Kidney (tissue), 14 donors: ENCODE results near the gene LRRC28. TPM values are rescaled to one million over a fixed set of nuclear protein-coding genes. Genes with fewer than 3 reads are reported as not detected.

ENCODE experiments used
- DNase-seq, 5 donors: peaks; one replicate each; pipeline ENCODE4 v3.0.0-alpha.2; 2013 to 2020
- FAIRE-seq: peaks from 2 replicates; lab custom pipeline; 2012; peaks lifted over from hg19 to GRCh38; lab: Jason Lieb, UNC
- H3K27ac ChIP-seq, 2 donors: one replicate each; pipeline ENCODE4 v1.7.0; 2013; ENCODE audit warnings: low read depth in 2 of 2, low read length in 2 of 2, inconsistent platforms in 1 of 2
- H3K27me3 ChIP-seq: one replicate; pipeline ENCODE4 v1.7.1; 2013; ENCODE audit warnings: low read length, inconsistent platforms; ENCODE audit not compliant: control insufficient read depth, insufficient read depth
- H3K36me3 ChIP-seq, 3 donors: one replicate each; pipeline versions ENCODE4 v1.7.0 to v1.7.1; 2013; ENCODE audit warnings: low read length in 3 of 3, control low read depth in 1 of 3, inconsistent platforms in 1 of 3; ENCODE audit not compliant: insufficient read depth in 3 of 3, control insufficient read depth in 2 of 3
- H3K4me1 ChIP-seq, 3 donors: one replicate each; pipeline versions ENCODE4 v1.7.0 to v1.7.1; 2013; ENCODE audit warnings: low read length in 3 of 3, inconsistent platforms in 1 of 3, low read depth in 1 of 3; ENCODE audit not compliant: control insufficient read depth in 2 of 3, insufficient read depth in 2 of 3
- H3K4me3 ChIP-seq, 3 donors: one replicate each; pipeline versions ENCODE4 v1.7.0 to v1.8.1; 2013; ENCODE audit warnings: low read length in 3 of 3, control low read depth in 1 of 3, inconsistent platforms in 1 of 3
- H3K9ac ChIP-seq, 3 donors: one replicate each; pipeline versions ENCODE4 v1.7.0 to v1.7.1; 2013; ENCODE audit warnings: low read length in 3 of 3, control low read depth in 1 of 3, inconsistent platforms in 1 of 3
- H3K9me3 ChIP-seq, 3 donors: one replicate each; pipeline versions ENCODE4 v1.7.0 to v1.7.1; 2013; ENCODE audit warnings: low read length in 3 of 3, control low read depth in 1 of 3, inconsistent platforms in 1 of 3; ENCODE audit not compliant: control insufficient read depth in 2 of 3, insufficient read depth in 1 of 3
- CTCF ChIP-seq: IDR thresholded peaks from 3 replicates; pipeline ENCODE4 v1.5.1; 2012; ENCODE audit warnings: mild to moderate bottlenecking, moderate library complexity, borderline replicate concordance; ENCODE audit not compliant: insufficient read depth; ENCODE audit errors: extremely low read depth
- intact Hi-C: fragments of 100-400 bp; cut with DNase I; formaldehyde crosslinking; loops from one replicate; pipeline ENCODE4 v1.11.1; 2022
- polyA plus RNA-seq: library from polyadenylated mRNA; stranded (reverse); fragments of 350-450 nt; fragmentation: Illumina TruSeq; extraction: RNeasy Lipid Tissue Mini Kit (QIAGEN cat#74804); gene quantifications from one replicate; pipeline ENCODE4 v1.2.3, GENCODE V29; 2014; ENCODE audit warnings: low read depth, low replicate concordance; ENCODE audit not compliant: insufficient read depth
- total RNA-seq: library from RNA; stranded (reverse); fragmentation: NEBNext Ultra II Directional; extraction: Animal tissue kit (Norgen Biotek cat#: 25700); gene quantifications from one replicate; pipeline ENCODE4 v1.2.1, GENCODE V29; 2021
- donor health status: control.
- donor health status: control.
- donor health status: control.
- donor health status: control.
- donor health status: control.
- donor health status: DM: yes; HTN: yes; CAD: no.
- donor health status: Normal renal cell carcinoma (clear cell type).

LRRC28 gene
- total and polyA plus RNA-seq, 2 donors from 2014 or later: 25.5 to 34.7 TPM

- no peak for FAIRE-seq
- intact Hi-C loops: no loop called here
- H3K9ac ChIP-seq: peak overlapping the region in 1 of 3 donors; percentile 6
- no peak for DNase-seq
- H3K4me3 ChIP-seq: peak overlapping the region in 1 of 3 donors; percentile 41
- no peaks in the 10 kb centered on the region for H3K9me3 ChIP-seq
- no peak overlapping the region for H3K27ac ChIP-seq
- peaks cover 0 to 21% (median 11%) of the 10 kb centered on the region in 3 donors for H3K4me1 ChIP-seq
- TF ChIP-seq CTCF: no peak
- H3K27me3 ChIP-seq: no peaks in the 10 kb centered on the region
- no peaks in the 10 kb centered on the region for H3K36me3 ChIP-seq
Measured at GRCh38 chr15:99253381-99254090, 2.3 kb downstream of the LRRC28 start.

GRCh38 chr15:99257107-99257750, 5.9 kb downstream of the LRRC28 start:
- FAIRE-seq (no peak), DNase-seq (no peak)
- H3K9ac ChIP-seq: no peak overlapping the region
- no peak for TF ChIP-seq CTCF
- no peaks in the 10 kb centered on the region for H3K36me3 ChIP-seq
- peak overlapping the region in 1 of 2 donors; percentile 24 for H3K27ac ChIP-seq
- peaks cover 0 to 17% (median 8%) of the 10 kb centered on the region in 3 donors for H3K4me1 ChIP-seq
- H3K27me3 ChIP-seq: no peaks in the 10 kb centered on the region
- intact Hi-C loops: no loop called here
- H3K9me3 ChIP-seq: no peaks in the 10 kb centered on the region
- H3K4me3 ChIP-seq: no peak overlapping the region

- TF ChIP-seq CTCF: no peak
- Histone ChIP-seq H3K27ac (no peak overlapping the region), H3K9ac (no peak overlapping the region), H3K36me3 (no peaks in the 10 kb centered on the region), H3K4me3 (no peak overlapping the region), H3K9me3 (no peaks in the 10 kb centered on the region), H3K4me1 (peaks cover 0 to 6% (median 3%) of the 10 kb centered on the region in 3 donors), H3K27me3 (no peaks in the 10 kb centered on the region)
- FAIRE-seq (no peak), DNase-seq (no peak)
- intact Hi-C loops: no loop called here
Measured at GRCh38 chr15:99264125-99264524, 12.8 kb downstream of the LRRC28 start.
